Activated CD4-positive, alpha-beta T cell treated with anti-CD3 and anti-CD28 coated beads, Interleukin-2, amount 50 U/mL, for 4 hours (primary cell): ENCODE data around the gene AK9.
"Not testable (repeated sequence)": the region's sequence is repeated elsewhere in the genome, so short reads cannot be mapped to it uniquely, and the experiment has no call there.

Experiments used
- DNase-seq, 2 experiments: peaks; one replicate each; pipeline ENCODE4 v3.0.0-alpha.2; 2020

The AK9 gene

GRCh38 chr6:109612268-109612667 is 78.7 kb downstream of the AK9 start:
- DNase-seq: no peak

- DNase-seq: no peak
Measured at GRCh38 chr6:109611502-109611901, 79.5 kb downstream of the AK9 start.

- no peak for DNase-seq
Measured at GRCh38 chr6:109610590-109610989, 80.4 kb downstream of the AK9 start.

- no peak for DNase-seq
Measured at GRCh38 chr6:109609737-109610136, 81.3 kb downstream of the AK9 start.

GRCh38 chr6:109606359-109606758 is 84.6 kb downstream of the AK9 start:
- DNase-seq: no peak

- no peak for DNase-seq
Measured at GRCh38 chr6:109595998-109596397, 95.0 kb downstream of the AK9 start.

GRCh38 chr6:109580519-109580918 is 110.5 kb downstream of the AK9 start:
- no peak for DNase-seq

GRCh38 chr6:109579361-109579760 is 111.6 kb downstream of the AK9 start:
- DNase-seq: no peak

- not testable (repeated sequence) for DNase-seq
Measured at GRCh38 chr6:109569901-109570300, 121.1 kb downstream of the AK9 start.

GRCh38 chr6:109561844-109562243 is 129.2 kb downstream of the AK9 start:
- no peak for DNase-seq

GRCh38 chr6:109531446-109531845 is 159.6 kb downstream of the AK9 start:
- DNase-seq: no peak

- no peak for DNase-seq
Measured at GRCh38 chr6:109527989-109528388, 163.0 kb downstream of the AK9 start.

GRCh38 chr6:109526905-109527628 is 163.9 kb downstream of the AK9 start:
- peak; percentile 34 to 37 for DNase-seq

- DNase-seq: no peak
Measured at GRCh38 chr6:109524129-109524528, 166.9 kb downstream of the AK9 start.

GRCh38 chr6:109523478-109523877 is 167.5 kb downstream of the AK9 start:
- no peak for DNase-seq

GRCh38 chr6:109521080-109521479 is 169.9 kb downstream of the AK9 start:
- no peak for DNase-seq

GRCh38 chr6:109519647-109520046 is 171.4 kb downstream of the AK9 start:
- DNase-seq: not testable (repeated sequence)

- DNase-seq: no peak
Measured at GRCh38 chr6:109516929-109517328, 174.1 kb downstream of the AK9 start.

GRCh38 chr6:109515781-109516409 is 175.1 kb downstream of the AK9 start:
- no peak for DNase-seq

- no peak for DNase-seq
Measured at GRCh38 chr6:109514946-109515345, 176.1 kb downstream of the AK9 start.

GRCh38 chr6:109513571-109514071 is 177.4 kb downstream of the AK9 start:
- DNase-seq: no peak

GRCh38 chr6:109512271-109512817 is 178.7 kb downstream of the AK9 start:
- no peak for DNase-seq

GRCh38 chr6:109511832-109512231 is 179.2 kb downstream of the AK9 start:
- no peak for DNase-seq

- no peak for DNase-seq
Measured at GRCh38 chr6:109510358-109510757, 180.6 kb downstream of the AK9 start.
